ENCODE results near the gene C10orf62.
"Not testable (repeated sequence)": the region's sequence is repeated elsewhere in the genome, so short reads cannot be mapped to it uniquely, and the experiment has no call there.

C10orf62 gene

DNA sequence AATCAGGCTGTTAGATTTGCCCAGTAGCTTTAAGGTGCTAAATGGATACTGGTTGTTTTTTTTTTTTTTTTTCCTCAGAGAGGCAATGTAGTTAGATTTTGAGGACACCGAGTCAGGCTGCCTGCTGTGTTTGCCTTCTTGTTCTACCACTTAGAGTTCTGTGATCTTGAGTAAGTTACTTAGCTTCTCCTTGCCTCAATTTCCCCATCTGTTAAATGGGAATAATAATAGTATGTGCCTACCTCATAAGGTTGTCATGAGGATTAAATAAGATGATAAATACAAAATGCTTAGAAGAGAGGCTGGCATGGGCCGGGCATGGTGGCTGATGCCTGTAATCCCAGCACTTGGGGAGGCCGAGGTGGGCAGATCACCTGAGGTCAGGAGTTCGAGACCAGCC lies 29.2 kb downstream of the C10orf62 start:
- no peaks in the 10 kb centered on the region for H3K36me3 ChIP-seq (ENCODE audit: control insufficient read depth, insufficient read depth, low read length)
- no peaks in the 10 kb centered on the region for H3K4me1 ChIP-seq (ENCODE audit: control insufficient read depth, insufficient read depth, low read length)
- no peaks in the 10 kb centered on the region for H3K9me3 ChIP-seq (ENCODE audit: control insufficient read depth, low read length)
- H3K9ac ChIP-seq (ENCODE audit: low read length), result no peak overlapping the region
- no peaks in the 10 kb centered on the region for H3K27me3 ChIP-seq (ENCODE audit: control insufficient read depth, insufficient read depth, low read length)
- no peak overlapping the region for H3K4me3 ChIP-seq (ENCODE audit: low read length)

DNA sequence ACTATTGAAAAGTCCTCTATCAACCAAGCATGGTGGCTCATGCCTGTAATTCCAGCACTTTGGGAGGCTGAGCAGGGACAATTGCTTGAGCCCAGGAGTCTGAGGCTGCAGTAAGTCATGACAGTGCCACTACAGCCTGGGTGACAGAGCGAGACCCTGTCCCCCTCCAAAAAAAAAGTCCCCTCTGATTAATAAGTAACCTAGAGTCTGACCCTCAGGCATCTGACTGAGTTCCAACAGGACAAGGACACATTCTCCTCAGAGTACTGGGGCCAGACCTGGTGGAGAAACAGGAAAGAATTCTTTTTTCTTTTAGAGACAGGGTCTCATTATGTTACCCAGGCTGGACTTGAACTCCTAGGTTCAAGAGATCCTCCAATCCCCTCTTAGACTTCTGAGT lies 33.8 kb downstream of the C10orf62 start:
- Histone ChIP-seq H3K4me3 (ENCODE audit: low read length) (no peak overlapping the region), H3K9ac (ENCODE audit: low read length) (no peak overlapping the region), H3K36me3 (ENCODE audit: control insufficient read depth, insufficient read depth, low read length) (no peaks in the 10 kb centered on the region), H3K9me3 (ENCODE audit: control insufficient read depth, low read length) (no peaks in the 10 kb centered on the region), H3K27me3 (ENCODE audit: control insufficient read depth, insufficient read depth, low read length) (no peaks in the 10 kb centered on the region), H3K4me1 (ENCODE audit: control insufficient read depth, insufficient read depth, low read length) (no peaks in the 10 kb centered on the region)

DNA sequence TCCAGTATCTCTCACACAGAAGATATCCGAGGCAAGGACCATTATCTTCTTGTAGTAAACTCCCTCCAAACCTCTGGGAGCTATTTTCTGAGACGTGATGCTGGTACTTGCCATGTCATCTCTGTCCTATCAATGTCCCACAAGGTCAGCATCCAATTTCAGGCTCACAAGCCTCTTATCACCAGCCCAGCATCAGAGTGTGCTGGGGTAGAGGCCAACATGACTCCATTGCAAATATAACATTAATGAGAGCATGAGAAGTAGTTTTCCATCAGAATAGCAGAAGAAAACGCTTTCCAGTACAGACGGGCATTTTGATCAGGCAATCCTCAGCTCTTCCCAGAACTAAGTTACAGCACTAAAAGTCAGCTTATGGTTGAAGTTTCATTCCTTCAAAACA lies 38.2 kb downstream of the C10orf62 start:
- Histone ChIP-seq H3K4me1 (ENCODE audit: control insufficient read depth, insufficient read depth, low read length) (no peaks in the 10 kb centered on the region), H3K9me3 (ENCODE audit: control insufficient read depth, low read length) (no peaks in the 10 kb centered on the region), H3K9ac (ENCODE audit: low read length) (no peak overlapping the region), H3K4me3 (ENCODE audit: low read length) (no peak overlapping the region), H3K36me3 (ENCODE audit: control insufficient read depth, insufficient read depth, low read length) (no peaks in the 10 kb centered on the region), H3K27me3 (ENCODE audit: control insufficient read depth, insufficient read depth, low read length) (no peaks in the 10 kb centered on the region)

DNA sequence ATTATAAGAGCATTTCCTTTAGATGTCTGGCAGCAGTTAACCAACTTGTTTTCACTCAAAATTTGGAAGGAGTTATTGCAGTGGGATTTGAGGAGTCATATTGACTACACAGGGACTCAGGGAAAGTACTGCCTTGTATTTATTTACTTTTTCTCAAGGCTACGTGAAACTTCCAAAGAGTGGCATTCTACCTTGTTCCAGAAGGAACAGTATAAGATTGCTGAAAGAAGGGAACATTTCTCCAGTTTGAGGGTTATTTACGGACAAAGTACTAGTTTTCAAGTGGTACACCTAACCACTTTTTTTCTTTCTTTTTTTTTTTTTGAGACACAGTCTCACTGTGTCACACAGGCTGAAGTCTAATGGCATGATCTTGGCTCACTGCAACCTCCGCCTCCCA lies 38.7 kb downstream of the C10orf62 start:
- Histone ChIP-seq H3K27me3 (ENCODE audit: control insufficient read depth, insufficient read depth, low read length) (no peaks in the 10 kb centered on the region), H3K36me3 (ENCODE audit: control insufficient read depth, insufficient read depth, low read length) (no peaks in the 10 kb centered on the region), H3K9ac (ENCODE audit: low read length) (no peak overlapping the region), H3K9me3 (ENCODE audit: control insufficient read depth, low read length) (no peaks in the 10 kb centered on the region), H3K4me1 (ENCODE audit: control insufficient read depth, insufficient read depth, low read length) (no peaks in the 10 kb centered on the region), H3K4me3 (ENCODE audit: low read length) (no peak overlapping the region)

DNA sequence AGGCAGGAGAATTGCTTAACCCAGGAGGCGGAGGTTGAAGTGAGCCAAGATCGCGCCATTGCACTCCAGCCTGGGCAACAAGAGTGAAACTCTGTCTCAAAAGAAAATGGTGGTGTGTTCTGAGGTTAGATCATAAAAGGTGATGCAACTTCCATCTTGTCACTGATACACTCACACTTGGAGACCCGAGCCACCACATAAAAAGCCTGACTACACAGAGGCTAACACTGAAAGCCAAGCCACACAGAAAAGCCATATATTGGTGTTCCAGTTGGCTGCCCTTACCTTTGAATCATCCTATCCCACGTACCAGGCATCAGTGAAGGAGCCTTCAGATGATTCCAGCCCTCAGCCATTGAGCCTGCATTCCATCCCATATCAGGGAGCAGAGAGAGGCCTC lies 39.8 kb downstream of the C10orf62 start:
- no peak overlapping the region for H3K9ac ChIP-seq (ENCODE audit: low read length)
- H3K4me3 ChIP-seq (ENCODE audit: low read length), result no peak overlapping the region
- no peaks in the 10 kb centered on the region for H3K4me1 ChIP-seq (ENCODE audit: control insufficient read depth, insufficient read depth, low read length)
- H3K36me3 ChIP-seq (ENCODE audit: control insufficient read depth, insufficient read depth, low read length), result no peaks in the 10 kb centered on the region
- H3K27me3 ChIP-seq (ENCODE audit: control insufficient read depth, insufficient read depth, low read length), result no peaks in the 10 kb centered on the region
- no peaks in the 10 kb centered on the region for H3K9me3 ChIP-seq (ENCODE audit: control insufficient read depth, low read length)

DNA sequence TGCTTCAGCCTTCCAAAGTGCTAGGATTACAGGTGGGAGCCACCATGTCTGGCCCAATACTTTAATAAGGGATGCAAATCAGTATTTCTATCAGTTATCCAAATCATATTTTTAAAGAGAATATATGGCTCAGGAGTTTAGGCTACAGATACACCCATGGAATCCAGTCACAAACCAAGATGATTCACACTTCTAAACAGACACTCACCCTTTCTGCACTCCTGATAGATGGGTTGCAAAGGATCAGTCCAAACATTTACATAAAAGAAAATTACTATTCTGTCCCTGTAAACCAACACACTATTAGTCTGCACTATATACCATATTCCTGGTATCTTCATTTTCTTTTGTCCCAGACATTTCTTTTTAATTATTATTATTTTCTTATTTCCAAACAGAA lies 41.6 kb downstream of the C10orf62 start:
- Histone ChIP-seq H3K9me3 (ENCODE audit: control insufficient read depth, low read length) (no peaks in the 10 kb centered on the region), H3K27me3 (ENCODE audit: control insufficient read depth, insufficient read depth, low read length) (no peaks in the 10 kb centered on the region), H3K36me3 (ENCODE audit: control insufficient read depth, insufficient read depth, low read length) (no peaks in the 10 kb centered on the region), H3K9ac (ENCODE audit: low read length) (no peak overlapping the region), H3K4me1 (ENCODE audit: control insufficient read depth, insufficient read depth, low read length) (no peaks in the 10 kb centered on the region), H3K4me3 (ENCODE audit: low read length) (no peak overlapping the region)

DNA sequence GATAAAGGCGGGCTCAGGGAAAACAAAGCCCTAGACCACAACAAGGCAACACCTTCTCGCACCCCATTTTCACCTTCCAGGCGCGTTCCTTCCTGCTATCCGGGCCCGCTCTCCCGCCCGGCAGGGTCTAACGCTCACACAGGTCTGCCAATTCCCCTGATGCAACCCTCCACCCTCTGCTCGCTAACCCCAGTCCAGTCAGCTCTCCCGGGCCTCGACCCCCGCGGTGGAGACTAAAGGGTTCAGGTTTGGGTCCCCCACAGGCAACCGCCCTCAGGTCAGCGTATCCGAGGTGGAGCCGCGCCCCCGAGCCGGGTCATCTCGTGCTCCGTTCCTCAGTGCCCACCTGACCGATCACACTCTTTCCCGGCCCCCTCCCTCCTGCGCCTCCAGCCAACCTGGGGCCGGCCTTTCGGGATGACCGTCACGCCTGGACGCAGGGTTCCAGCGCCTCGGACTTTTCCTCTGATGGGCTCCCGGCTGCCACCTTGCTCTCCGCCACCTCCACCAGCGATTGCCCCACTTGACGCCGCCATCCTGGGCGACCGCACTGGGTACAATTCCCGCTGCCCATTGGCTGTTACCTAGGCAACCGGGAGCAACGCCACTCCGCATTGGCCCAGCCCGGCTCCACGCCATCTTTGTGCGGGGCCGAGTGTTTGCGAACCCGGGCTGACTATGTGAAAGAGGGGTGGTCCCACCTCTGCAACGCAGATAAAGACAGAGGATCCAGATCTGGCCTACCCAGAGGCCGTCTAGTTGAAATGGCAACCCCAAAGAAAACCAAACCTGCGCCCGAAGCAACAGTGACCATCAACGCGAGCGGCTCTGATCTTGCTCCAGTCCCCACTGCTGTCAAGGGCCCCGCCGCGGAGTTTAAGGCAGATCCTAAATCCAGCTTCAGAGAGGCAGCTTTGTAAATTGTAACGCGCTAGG lies 43.7 kb downstream of the C10orf62 start, which contains the start of gene MORN4:
TSS of gene MORN4 (minus strand) at position 552 of the 936 bp plus-strand sequence. CDS start 13,847 bp downstream, outside the sequence.
- Histone ChIP-seq H3K4me1 (ENCODE audit: control insufficient read depth, insufficient read depth, low read length) (no peaks in the 10 kb centered on the region), H3K36me3 (ENCODE audit: control insufficient read depth, insufficient read depth, low read length) (no peaks in the 10 kb centered on the region), H3K27me3 (ENCODE audit: control insufficient read depth, insufficient read depth, low read length) (no peaks in the 10 kb centered on the region), H3K4me3 (ENCODE audit: low read length) (peak within 1 kb of the TSS; percentile 94), H3K9ac (ENCODE audit: low read length) (peak within 1 kb of the TSS; percentile 71), H3K9me3 (ENCODE audit: control insufficient read depth, low read length) (no peaks in the 10 kb centered on the region)

DNA sequence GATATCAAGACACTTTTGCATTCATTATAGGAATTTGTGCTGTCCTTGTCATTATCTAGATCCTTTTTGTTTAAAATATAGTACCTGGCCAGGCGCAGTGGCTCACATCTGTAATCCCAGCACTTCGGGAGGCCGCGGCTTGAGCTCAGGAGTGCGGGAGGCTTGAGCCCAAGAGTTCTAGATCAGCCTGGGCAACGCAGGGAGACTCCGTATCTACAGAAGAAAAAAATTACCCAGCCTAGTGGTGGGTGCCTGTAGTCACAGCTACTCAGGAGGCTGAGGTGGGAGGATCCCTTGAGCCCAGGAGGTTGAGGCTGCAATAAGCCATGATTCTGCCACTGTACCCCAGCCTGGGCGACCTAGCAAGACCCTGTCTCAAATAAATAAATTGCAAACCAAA lies 44.4 kb downstream of the C10orf62 start:
- H3K36me3 ChIP-seq (ENCODE audit: control insufficient read depth, insufficient read depth, low read length), result no peaks in the 10 kb centered on the region
- H3K9me3 ChIP-seq (ENCODE audit: control insufficient read depth, low read length), result no peaks in the 10 kb centered on the region
- H3K4me1 ChIP-seq (ENCODE audit: control insufficient read depth, insufficient read depth, low read length), result no peaks in the 10 kb centered on the region
- peak overlapping the region; percentile 71 for H3K9ac ChIP-seq (ENCODE audit: low read length)
- peak overlapping the region; percentile 94 for H3K4me3 ChIP-seq (ENCODE audit: low read length)
- H3K27me3 ChIP-seq (ENCODE audit: control insufficient read depth, insufficient read depth, low read length), result no peaks in the 10 kb centered on the region

DNA sequence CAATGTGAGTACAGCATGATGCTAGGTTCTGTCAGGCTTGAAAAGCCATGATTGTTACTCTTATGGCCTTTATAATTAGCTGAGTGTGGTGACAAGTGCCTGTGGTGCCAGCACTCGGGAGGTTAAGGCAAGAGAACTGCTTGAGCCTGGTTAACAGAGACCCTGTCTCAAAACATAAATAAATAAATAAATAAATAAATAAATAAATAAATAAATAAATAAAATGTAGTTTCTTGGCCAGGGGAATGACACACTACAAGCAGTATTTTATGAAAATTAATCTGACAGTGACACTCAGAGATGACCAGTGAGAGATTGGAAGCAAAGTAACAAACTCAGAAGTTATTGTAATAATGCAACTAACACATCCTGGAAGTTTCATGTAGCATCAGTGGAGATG lies 46.1 kb downstream of the C10orf62 start:
- H3K36me3 ChIP-seq (ENCODE audit: control insufficient read depth, insufficient read depth, low read length), result no peaks in the 10 kb centered on the region
- H3K4me1 ChIP-seq (ENCODE audit: control insufficient read depth, insufficient read depth, low read length), result no peaks in the 10 kb centered on the region
- H3K9me3 ChIP-seq (ENCODE audit: control insufficient read depth, low read length), result no peaks in the 10 kb centered on the region
- no peaks in the 10 kb centered on the region for H3K27me3 ChIP-seq (ENCODE audit: control insufficient read depth, insufficient read depth, low read length)
- H3K4me3 ChIP-seq (ENCODE audit: low read length), result no peak overlapping the region
- H3K9ac ChIP-seq (ENCODE audit: low read length), result no peak overlapping the region

DNA sequence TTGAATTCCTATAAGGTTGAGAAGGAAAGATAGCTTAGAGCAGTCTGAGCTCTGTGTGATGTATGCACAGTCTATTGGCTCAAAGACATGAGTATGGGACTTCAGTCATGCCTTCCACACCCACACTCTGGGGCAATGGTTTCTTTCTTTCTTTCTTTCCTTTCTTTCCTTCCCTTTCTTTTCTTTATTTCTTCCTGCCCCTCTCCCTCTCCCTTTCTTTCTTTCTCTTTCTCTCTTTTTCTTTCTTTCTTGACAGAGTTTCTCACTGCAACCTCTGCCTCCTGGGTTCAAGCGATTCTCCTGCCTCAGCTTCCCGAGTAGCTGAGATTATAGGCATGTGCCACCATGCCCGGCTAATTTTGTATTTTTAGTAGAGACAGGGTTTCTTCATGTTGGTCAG lies 49.6 kb downstream of the C10orf62 start:
- not testable (repeated sequence) for H3K9ac ChIP-seq (ENCODE audit: low read length); H3K4me3 ChIP-seq (ENCODE audit: low read length)

DNA sequence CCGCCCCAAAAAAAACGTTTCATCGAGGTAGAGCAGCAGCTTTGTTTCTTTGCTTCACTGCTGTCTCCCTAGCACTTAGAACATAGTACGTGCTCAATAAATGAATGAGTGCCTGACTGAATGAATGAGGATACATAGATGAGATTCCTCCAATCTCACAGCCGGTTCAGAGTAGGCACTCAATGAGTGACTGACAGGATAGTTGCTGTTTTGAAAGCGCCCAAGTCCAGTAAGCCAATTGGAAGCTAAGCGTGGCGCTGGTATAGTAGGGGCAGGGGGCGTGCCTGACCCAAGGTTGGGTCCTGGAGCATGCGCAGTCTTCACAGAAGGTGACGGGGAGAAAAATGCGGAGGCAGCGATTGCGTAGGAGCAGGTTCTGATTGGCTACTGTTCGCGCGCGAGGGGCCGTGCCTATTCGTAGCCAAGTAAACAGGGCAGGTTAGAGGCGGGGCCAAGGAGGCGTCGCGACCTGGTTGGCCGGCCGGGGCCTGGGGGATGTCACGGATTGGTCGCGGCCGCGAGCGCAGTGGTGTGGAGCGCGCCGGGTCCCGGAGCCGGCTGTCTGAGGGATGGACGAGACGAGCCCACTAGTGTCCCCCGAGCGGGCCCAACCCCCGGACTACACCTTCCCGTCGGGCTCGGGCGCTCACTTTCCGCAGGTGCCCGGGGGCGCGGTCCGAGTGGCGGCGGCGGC lies 50.8 kb downstream of the C10orf62 start, which contains the start of gene PI4K2A:
TSS of gene PI4K2A (plus strand) at position 498 of the 694 bp plus-strand sequence. CDS start at position 570, 72 bp downstream.
- Histone ChIP-seq H3K4me1 (ENCODE audit: control insufficient read depth, insufficient read depth, low read length) (no peaks in the 10 kb centered on the region), H3K9ac (ENCODE audit: low read length) (peak within 1 kb of the TSS; percentile 87), H3K4me3 (ENCODE audit: low read length) (peak within 1 kb of the TSS; percentile 42), H3K36me3 (ENCODE audit: control insufficient read depth, insufficient read depth, low read length) (no peaks in the 10 kb centered on the region), H3K27me3 (ENCODE audit: control insufficient read depth, insufficient read depth, low read length) (no peaks in the 10 kb centered on the region), H3K9me3 (ENCODE audit: control insufficient read depth, low read length) (no peaks in the 10 kb centered on the region)

More for the DNA sequence above, 49.6 kb downstream of the C10orf62 start:
- not testable (repeated sequence) for H3K27me3 ChIP-seq (ENCODE audit: control insufficient read depth, insufficient read depth, low read length); H3K36me3 ChIP-seq (ENCODE audit: control insufficient read depth, insufficient read depth, low read length); H3K4me1 ChIP-seq (ENCODE audit: control insufficient read depth, insufficient read depth, low read length); H3K9me3 ChIP-seq (ENCODE audit: control insufficient read depth, low read length)

Data from mucosa of stomach (tissue), 1 donor.